NK-92 (cell line): ENCODE results near the gene TMEM158.

Source experiments
- DNase-seq: peaks from one replicate; lab custom pipeline; 2025; ENCODE audit not compliant: unreplicated experiment; lab: John Stamatoyannopoulos, UW

The TMEM158 gene

GRCh38 chr3:45204136-45204535 lies 22.0 kb downstream of the TMEM158 start:
- no peak for DNase-seq

- DNase-seq = no peak
These were observed 26.0 kb downstream of the TMEM158 start for GRCh38 chr3:45199837-45200648.

DNA sequence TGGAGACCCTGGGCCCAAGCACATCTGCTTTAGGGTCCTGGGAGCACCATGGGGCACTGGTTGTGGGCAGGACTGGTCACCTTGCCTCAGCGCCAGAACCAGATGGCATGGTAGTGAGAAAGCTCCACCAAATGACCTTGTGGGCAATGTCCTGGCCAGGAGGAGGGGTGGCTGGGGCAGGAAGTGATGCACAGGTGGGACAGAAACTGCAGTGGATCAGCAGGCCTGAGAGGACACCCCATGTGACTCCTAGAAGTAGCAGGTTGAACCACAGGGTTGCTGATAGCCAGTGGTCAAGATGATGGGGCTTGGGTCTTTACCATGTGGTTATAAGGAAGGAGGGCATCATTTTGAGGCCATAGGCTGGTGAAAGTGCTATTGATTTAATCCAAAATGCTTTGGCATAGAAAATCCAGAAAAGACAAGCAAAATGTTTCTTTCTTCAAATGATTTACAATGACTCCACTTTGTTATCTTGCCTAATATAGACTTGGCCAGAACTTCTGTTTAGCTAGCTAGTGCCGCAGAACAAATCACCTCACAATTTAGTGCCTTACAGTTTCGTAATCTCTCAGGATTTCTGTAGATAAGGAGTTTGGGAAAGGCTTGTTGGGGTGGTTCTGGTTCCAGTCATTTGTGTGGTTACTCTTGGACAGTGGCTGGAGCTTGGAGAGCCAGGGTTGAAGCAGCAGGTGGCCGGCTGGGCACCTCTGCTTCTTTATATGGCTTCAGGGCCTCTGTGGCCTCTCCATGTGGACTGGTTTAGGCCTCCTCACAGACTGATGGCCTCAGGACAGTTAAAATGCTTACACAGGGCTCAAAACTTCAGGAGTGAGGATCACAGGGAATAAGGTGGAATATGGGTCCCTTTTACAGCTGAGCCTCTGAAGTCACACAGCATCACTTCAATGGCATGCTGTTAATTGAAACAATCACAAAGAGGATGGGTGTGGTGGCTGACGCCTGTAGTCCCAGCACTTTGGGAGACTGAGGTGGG lies 27.5 kb downstream of the TMEM158 start:
- DNase-seq = no peak

DNA sequence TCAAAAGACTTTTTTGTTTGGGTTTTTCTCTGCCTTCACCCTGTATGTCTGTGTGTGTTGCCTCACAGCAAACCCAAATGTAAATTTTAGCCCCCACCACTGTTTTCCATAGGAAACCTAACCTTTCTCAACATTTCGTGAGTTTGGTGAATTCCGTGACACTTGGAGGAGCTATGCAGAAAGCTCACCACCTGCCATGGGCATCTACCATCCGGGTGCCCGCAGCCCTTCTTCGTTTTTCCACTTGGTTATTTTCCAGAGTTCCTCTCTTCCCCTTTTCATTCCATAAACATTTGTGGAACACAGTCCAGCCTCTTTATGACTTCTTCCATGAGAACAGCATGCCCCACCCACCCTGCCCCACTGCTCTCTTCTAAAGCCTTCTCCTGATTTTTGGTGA lies 31.3 kb downstream of the TMEM158 start:
- no peak for DNase-seq

DNA sequence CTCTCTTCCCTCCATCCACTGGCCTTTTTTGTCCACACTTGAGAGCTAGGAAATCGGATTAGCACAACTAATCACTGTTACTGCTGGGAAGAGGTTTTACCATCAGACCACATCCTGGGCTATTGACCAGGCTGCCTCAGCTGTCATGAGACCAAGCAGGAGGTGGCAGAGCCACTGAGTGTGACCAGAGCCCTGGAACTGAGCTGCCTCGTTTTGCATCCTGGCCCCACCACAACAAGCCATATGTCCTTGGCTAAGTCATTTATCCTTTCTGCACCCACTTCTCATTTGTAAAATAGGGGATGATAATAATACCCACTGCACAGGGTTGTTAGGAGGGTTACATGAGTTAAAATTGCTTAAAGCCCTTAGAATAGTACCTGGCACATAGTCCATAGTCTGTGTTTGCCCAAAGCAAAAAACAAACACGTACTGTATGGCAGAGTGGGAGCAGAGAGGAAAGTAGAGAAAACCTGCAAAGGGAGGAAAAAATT lies 34.1 kb downstream of the TMEM158 start:
- DNase-seq = no peak

GRCh38 chr3:45191424-45191823 lies 34.7 kb downstream of the TMEM158 start:
- DNase-seq = no peak

DNA sequence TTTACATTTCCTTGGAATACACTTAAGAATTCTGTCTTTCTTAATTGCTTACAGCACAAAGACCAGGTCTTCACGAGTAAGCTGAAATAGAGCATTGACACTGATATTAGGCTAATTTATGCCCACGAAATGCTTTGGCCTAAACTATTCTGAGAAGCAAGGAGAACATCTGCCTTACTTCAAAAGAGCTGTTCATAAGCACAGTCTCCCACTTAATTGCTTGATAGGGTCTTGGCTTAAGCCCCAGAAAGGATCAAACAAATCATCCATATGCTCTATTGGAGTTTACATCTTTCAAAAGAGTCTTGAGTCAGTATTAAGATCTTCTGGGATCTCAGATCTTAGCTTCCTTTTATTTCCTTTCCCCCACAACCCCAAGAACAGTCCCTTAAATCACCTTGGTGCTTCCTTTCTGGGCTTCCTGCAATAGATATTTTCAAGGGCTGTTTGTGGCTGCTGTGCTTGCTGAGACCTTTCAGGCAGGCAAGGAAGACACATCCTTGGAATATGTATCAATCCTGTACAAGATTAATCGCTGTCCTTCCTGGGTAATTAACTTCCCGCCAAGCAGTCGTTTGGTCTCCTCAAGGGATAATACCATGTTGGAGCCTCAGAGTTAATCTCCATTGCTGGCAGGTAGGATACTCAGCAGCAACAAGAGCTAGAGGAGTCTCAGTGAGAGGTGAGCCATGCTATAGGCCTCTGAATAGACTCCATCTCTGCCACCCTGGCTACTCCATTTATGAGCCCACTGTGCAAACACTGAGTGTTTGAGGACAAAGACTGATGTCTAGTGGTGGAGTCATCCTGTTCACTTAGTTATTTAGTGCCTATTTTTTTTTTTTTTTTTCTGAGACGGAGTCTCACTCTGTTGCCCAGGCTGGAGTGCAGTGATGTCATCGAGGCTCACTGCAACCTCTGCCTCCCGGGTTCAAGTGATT lies 37.1 kb downstream of the TMEM158 start:
- DNase-seq = no peak

GRCh38 chr3:45187694-45188141 lies 38.4 kb downstream of the TMEM158 start:
- no peak for DNase-seq

DNA sequence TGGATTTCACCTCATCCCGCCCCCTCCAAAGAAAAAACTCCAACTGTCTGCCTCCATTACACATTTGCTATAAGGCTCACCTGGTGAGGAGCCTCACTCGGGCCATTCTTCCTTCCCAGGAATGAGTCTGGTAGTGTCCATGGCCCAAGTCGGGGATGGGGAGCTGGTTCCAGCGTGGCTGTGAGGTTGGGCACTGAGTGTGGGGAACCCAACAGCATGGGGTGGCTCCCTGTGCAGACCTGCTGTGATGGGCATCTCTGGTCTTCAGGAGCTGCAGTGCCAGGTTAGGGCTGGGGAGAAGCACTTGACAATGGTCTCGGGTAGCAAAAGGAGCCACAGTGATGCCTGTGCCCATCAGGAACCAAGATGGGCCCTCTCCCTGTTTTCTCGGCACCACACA lies 39.2 kb downstream of the TMEM158 start:
- no peak for DNase-seq

GRCh38 chr3:45185461-45185860 lies 40.6 kb downstream of the TMEM158 start:
- no peak for DNase-seq

DNA sequence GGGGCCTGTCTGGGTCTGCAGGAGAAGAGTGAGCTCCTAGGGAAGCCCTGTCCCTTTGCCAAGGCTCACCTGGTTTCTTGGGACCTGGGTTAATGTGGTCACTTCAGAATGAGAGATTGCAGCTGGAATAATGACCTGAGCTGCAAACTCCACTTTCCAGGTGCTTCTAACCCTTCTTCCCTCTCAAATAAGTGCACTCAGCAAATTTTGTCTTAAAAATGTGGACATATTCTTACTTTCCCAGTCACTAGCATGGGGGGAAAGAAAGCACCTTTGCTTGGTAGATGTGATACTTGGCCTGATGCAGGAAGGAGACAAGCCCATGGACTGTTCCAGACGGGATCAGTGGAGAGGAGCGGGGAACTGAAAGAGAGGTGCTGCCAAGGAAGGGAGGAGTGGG lies 41.0 kb downstream of the TMEM158 start:
- DNase-seq = no peak

GRCh38 chr3:45183872-45184262 lies 42.2 kb downstream of the TMEM158 start:
- no peak for DNase-seq

DNA sequence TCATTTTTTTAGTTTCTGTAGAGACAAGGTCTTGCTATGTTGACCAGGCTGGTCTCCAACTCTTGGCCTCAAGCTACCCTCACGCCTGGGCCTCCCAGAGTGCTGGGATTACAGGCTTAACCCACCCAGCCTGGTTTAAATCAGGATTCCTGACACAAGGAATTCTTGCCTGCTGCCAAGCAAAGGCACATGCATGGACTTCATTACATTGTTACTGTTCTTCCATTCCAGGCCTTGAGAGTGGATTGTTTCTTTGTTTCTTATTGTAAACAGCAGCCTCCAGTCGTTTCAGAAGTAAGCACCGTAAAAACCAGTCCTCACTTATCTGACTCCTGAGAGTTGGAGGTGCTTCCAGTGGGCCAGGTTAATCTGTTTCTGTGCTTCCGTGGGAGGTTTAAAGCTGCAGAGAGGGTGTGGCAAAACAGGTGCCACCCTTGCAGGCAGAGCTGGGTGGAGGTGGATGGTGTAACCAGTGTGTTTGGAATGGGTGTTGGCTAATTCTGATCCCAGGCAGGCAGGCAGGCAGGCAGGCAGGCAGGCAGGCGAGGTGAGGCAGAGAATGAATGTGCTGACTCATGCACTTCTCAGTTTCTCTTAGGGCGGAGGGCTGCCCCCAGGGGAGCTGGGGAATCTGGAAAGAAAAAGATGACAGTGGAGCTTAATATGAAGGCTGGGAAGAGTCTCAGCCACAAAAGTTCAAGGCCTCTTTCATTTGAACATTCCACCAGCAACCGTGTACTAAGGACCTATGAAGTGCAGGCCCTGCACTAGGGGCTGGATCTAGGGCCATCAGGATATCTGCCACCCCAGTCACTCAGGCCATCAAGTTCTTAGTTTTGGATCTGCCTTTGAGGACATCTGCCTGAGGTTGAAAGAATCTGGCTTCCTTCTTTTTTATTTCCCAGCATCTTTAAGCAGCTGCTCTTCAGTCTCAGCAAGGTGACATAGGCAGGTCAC lies 42.9 kb downstream of the TMEM158 start:
- no peak for DNase-seq

GRCh38 chr3:45181496-45181895 lies 44.6 kb downstream of the TMEM158 start:
- DNase-seq = no peak

DNA sequence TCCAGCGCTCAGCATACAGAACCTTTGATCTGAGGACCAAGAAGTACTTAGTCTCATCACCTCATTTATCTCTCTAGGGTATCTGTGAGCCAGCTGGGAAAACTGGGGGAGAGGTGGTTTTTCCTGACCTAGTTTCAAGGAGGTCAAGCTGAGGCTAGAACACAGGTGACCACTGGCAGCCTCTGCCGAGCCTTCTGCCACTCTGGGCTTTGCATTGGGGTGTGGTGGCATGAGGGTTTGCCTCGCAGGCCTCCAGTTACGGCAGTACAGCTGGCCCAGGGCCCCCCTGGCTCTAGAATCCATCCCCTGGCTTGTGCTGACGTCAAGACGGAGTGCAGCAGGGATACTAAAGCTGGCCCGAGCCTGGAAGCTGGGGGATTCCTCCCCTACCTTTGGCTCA lies 45.2 kb downstream of the TMEM158 start:
- no peak for DNase-seq

GRCh38 chr3:45180051-45180450 lies 46.0 kb downstream of the TMEM158 start:
- no peak for DNase-seq

GRCh38 chr3:45179163-45179562 lies 46.9 kb downstream of the TMEM158 start:
- no peak for DNase-seq

DNA sequence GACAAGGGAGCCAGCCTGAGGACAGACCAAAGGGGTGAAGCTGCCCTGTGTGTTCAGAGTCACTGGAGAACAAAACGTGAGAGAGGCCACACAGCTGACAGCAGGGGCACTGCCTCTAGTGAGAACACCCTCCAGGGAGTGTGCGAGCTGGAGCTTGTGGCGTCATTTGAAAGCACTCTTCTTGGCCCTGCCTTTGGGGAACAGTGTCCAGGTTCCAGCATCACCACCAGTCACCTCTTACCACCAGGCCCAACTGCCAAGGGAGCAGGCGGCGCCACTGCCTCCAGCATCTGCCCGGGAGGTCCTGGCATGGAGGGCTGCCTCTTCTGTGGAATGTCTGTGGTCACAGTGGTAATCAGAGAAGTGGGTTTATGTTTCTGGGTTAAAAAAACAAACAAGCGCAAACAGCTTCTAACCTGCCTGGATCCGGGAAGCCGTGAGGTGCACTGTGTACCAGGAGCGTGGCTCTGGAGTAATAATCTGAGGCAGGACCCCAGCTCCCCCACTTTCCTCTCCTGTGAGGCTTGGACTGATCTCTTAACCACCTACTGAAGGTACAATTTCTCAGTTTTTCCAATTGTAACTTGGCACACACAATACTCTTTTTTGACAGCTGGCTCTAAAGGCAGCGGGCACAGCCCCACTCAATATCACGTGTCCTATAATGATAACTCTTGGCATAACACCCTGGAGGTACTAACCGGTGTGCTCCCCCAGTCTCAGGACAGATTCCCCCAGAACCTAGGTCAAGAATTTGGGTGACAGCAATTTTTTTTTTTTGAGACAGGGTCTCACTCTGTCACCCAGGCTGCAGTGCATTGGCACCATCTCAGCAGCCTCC lies 47.7 kb downstream of the TMEM158 start:
- no peak for DNase-seq

- DNase-seq = no peak
These were observed 49.2 kb downstream of the TMEM158 start for GRCh38 chr3:45176912-45177311.
